K562 (cell line): Measurements from ENCODE around the gene CTTNBP2. TPM values are rescaled to one million over a fixed set of nuclear protein-coding genes. Genes with fewer than 3 reads are reported as not detected.

Source experiments
- ATAC-seq: fragments of 200-7000 bp; cut with Tn5 transposase; 3 replicates; pipeline ENCODE4 v1.9.1; 2020; ENCODE audit warnings: moderate library complexity
- BruUV-seq: library from RNA; stranded (reverse); fragments of 400-500 nt; replicated peaks from 2 replicates; lab custom pipeline; 2021; lab: Mats Ljungman, UMichigan
- CTCF ChIA-PET: fragments of 300-600 bp; formaldehyde crosslinking; extraction: SDS; loops from one replicate; lab custom pipeline; 2021; ENCODE audit warnings: low intra/inter-chr PET ratio; lab: Yijun Ruan, JAX
- POLR2A ChIA-PET: fragments of 300-600, 350-650 bp; sonication (Branson Sonifier 250); formaldehyde crosslinking; extraction: SDS; loops from one replicate; lab custom pipeline; 2021; ENCODE audit warnings: antibody characterized with exemption, inconsistent platforms; lab: Yijun Ruan, JAX
- DNase-seq, 4 experiments: peaks; one replicate each; pipeline versions ENCODE4 v3.0.0 to v3.0.0-alpha.2; 2011 to 2018; ENCODE audit warnings: low spot score in 3 of 4, mixed read lengths in 3 of 4; ENCODE audit errors: extremely low read depth in 1 of 4
- FAIRE-seq: peaks from 2 replicates; lab custom pipeline; 2011; peaks lifted over from hg19 to GRCh38; lab: Jason Lieb, UNC
- H2AFZ ChIP-seq: 2 replicates; pipeline ENCODE4 v1.6.0; 2011; ENCODE audit warnings: low read depth, low read length, control low read depth, inconsistent platforms
- H3K27ac ChIP-seq: fragments of 200-600 bp; 3 replicates; pipeline ENCODE4 v1.8.0; 2011; ENCODE audit warnings: low read depth, mild to moderate bottlenecking, control low read depth, inconsistent platforms, low read length, moderate library complexity, mixed read lengths; ENCODE audit errors: extremely low read depth
- H3K27me3 ChIP-seq, 2 experiments: fragments of 300-600 bp in 1 of 2; 2 replicates in 1 of 2; 3 replicates in 1 of 2; pipeline versions ENCODE4 v1.6.0 to v1.8.0; 2011; ENCODE audit warnings: inconsistent platforms in 2 of 2, low read length in 2 of 2, mild to moderate bottlenecking in 1 of 2, mixed read lengths in 1 of 2, moderate library complexity in 1 of 2; ENCODE audit not compliant: control insufficient read depth in 2 of 2, insufficient read depth in 2 of 2
- H3K36me3 ChIP-seq: fragments of 300-600 bp; 3 replicates; pipeline ENCODE4 v1.8.0; 2011; ENCODE audit warnings: mild to moderate bottlenecking, low read length, inconsistent platforms; ENCODE audit not compliant: control insufficient read depth, insufficient read depth
- H3K4me1 ChIP-seq, 2 experiments: fragments of 200-600 bp in 1 of 2; replicated peaks in 1 of 2; 2 replicates in 1 of 2; 3 replicates in 1 of 2; pipeline versions ENCODE4 v1.5.1 to v1.8.0; 2011; ENCODE audit warnings: inconsistent platforms in 2 of 2, low read length in 2 of 2, mild to moderate bottlenecking in 1 of 2, mixed read lengths in 1 of 2, moderate library complexity in 1 of 2; ENCODE audit not compliant: control insufficient read depth in 2 of 2, insufficient read depth in 2 of 2
- H3K4me2 ChIP-seq: 2 replicates; pipeline ENCODE4 v1.6.1; 2011; ENCODE audit warnings: low read length, control low read depth, inconsistent platforms, mixed read lengths; ENCODE audit not compliant: insufficient read depth
- H3K4me3 ChIP-seq: fragments of 200-600 bp; sonication (generic), shearing (Covaris generic); 2 replicates; pipeline ENCODE4 v1.5.1; 2016; ENCODE audit warnings: control low read depth, inconsistent platforms
- H3K79me2 ChIP-seq: fragments of 200-600 bp; 3 replicates; pipeline ENCODE4 v1.8.0; 2011; ENCODE audit warnings: low read length, inconsistent platforms; ENCODE audit not compliant: control insufficient read depth, insufficient read depth
- H3K9ac ChIP-seq, 2 experiments: 2 replicates each; pipeline versions ENCODE4 v1.6.0 to v1.6.1; 2011; ENCODE audit warnings: low read depth in 2 of 2, low read length in 2 of 2, control low read depth in 1 of 2, inconsistent platforms in 1 of 2, mild to moderate bottlenecking in 1 of 2, mixed read lengths in 1 of 2; ENCODE audit not compliant: insufficient read depth in 1 of 2
- H3K9me1 ChIP-seq: one replicate; pipeline ENCODE4 v1.6.0; 2011; ENCODE audit warnings: inconsistent platforms, mild to moderate bottlenecking, low read length, moderate library complexity; ENCODE audit not compliant: control insufficient read depth, insufficient read depth
- H3K9me3 ChIP-seq: replicated peaks from 2 replicates; pipeline ENCODE4 v1.5.1; 2011; ENCODE audit warnings: low read depth, low read length, inconsistent platforms; ENCODE audit not compliant: control insufficient read depth, insufficient read depth
- H4K20me1 ChIP-seq: replicated peaks from 2 replicates; pipeline ENCODE4 v1.6.1; 2011; ENCODE audit warnings: low read length, inconsistent platforms, mixed read lengths; ENCODE audit not compliant: control insufficient read depth, insufficient read depth
- PATZ1 ChIP-seq: fragments of 250-450 bp; sonication (Bioruptor Pico); IDR thresholded peaks from 2 replicates; pipeline ENCODE4 v1.5.0; 2020; ENCODE audit warnings: mild to moderate bottlenecking, borderline replicate concordance
- PCBP1 ChIP-seq: fragments of 200-400 bp; formaldehyde crosslinking; IDR thresholded peaks from 2 replicates; pipeline ENCODE4 v1.6.1; 2018; ENCODE audit warnings: mild to moderate bottlenecking, low read depth, low read length; ENCODE audit not compliant: poor library complexity, severe bottlenecking
- ZBTB33 ChIP-seq: sonication (generic); formaldehyde crosslinking; IDR thresholded peaks from 2 replicates; pipeline ENCODE4 v1.8.1; 2023; ENCODE audit warnings: mild to moderate bottlenecking, missing genetic modification reagents
- WGBS: fragments of 100-300 bp; shearing (Covaris generic); methylation state at CpG from one replicate; pipeline ENCODE4 v1.1.6; 2016; ENCODE audit warnings: low coverage, mixed read lengths; ENCODE audit not compliant: insufficient coverage; ENCODE audit errors: missing lambda C conversion rate; 5-methylcytosine and 5-hydroxymethylcytosine counted together
- in situ Hi-C: fragments of 300-500 bp; cut with MboI; formaldehyde crosslinking; loops from 4 replicates; pipeline ENCODE4 v1.15.0; 2018; ENCODE audit warnings: inconsistent platforms, mixed read lengths
- intact Hi-C: fragments of 100-400 bp; cut with micrococcal nuclease; formaldehyde crosslinking; loops from 2 replicates; pipeline ENCODE4 v1.14.2; 2022
- polyA plus RNA-seq, 8 experiments: library from polyadenylated mRNA; depleted of rRNA in 4 of 8; stranded (reverse) in 5 of 8; unstranded in 3 of 8; fragments of >200 nt; fragmentation: Nextera tagmentation in 2 of 8; fragmentation: Illumina TruSeq in 1 of 8; extraction: Ambion mirVana in 2 of 8; extraction: Trizol in 1 of 8; gene quantifications; 2 replicates each; pipeline versions ENCODE4 v1.2.1 to v1.2.3, GENCODE V29; 2011 to 2014; ENCODE audit warnings: inconsistent platforms in 1 of 8, missing spikeins in 1 of 8
- total RNA-seq, 7 experiments: library from RNA; depleted of rRNA in 6 of 7; stranded (reverse); fragments of >200 nt in 6 of 7; fragmentation: Illumina TruSeq in 2 of 7; extraction: Trizol in 2 of 7; gene quantifications; 2 replicates each; pipeline versions ENCODE4 v1.2.1 to v1.2.3, GENCODE V29; 2011 to 2021; ENCODE audit warnings: low replicate concordance in 1 of 7

CTTNBP2 gene
- total and polyA plus RNA-seq, 9 of the 15 experiments (the other 6 are each of a cell fraction or from before 2014, with no cell fraction given) = 0.05 TPM; not detected in 8

DNA sequence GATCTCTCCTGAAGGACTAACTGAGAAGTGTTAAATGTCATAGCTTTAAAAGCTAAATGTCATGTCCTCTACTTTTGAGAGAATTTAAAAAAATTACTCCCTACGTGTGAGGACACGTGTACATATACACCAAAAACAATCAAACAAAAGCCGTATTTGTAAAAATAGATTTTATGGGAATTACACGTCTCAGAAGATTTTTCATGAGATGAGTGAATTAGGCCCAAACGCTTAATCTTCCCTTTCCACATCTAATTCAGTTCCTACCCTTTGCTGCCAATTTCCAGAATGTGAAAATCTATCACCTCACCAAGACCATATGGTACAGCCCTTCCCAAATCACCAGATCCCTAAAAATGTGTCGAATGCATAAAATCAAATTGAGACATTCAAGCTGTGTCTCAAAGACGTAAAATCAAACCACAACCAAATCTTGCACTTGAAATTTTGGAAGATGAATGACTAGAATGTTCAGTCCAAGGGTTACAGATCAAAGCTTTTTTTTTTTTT lies 1.0 kb upstream of the CTTNBP2 start (continued):
- 0 out of 2 replicates have a peak, but pooled peaks have one; percentile 1 for TF ChIP-seq PATZ1 (CRISPR knock-in tag)

DNA sequence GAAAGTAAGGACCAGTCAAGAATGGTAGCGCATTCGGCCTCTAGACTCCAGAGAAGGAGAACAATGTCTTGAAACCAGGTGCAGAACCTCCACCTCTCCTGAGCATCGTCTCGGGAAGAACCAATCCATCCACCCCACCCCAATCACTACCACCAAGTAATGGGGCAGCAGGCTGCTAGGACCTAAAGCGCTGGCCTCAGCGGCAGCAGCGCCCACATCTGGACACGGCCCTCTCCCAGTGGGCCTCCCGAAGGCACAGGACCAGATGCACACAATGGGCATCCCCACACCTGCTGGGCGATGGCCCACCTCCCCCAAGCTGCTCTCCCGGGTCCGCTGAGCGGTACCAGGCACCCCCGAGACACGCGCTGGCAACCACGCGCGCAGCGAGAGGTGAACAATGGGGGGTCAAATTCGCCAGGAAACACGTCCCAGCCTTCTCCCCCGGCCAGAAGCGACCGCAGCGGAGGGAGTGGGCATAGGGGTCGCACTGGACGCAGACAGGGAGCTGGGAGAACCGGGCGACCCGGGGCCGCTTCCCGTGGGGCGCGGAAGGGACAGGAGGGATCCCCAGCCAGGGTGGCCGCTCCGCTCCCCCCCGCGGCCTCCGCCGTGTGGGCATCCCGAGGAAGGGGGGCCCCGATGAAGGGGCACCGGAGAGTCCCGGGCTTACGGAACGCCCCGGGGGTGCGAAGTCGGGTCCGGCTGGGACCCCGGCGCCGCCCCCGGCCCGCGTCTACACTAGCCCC lies 506 bp downstream of the CTTNBP2 start:
- H3K27ac ChIP-seq = no peak overlapping the region
- peaks cover 0 to 12% of the 10 kb centered on the region in 2 experiments; a peak in 2 of 5 replicates for H3K4me1 ChIP-seq
- no peaks in the 10 kb centered on the region for H4K20me1 ChIP-seq
- no peak overlapping the region for H3K9ac ChIP-seq
- ATAC-seq (no peak; the same call in 2 of the 3 replicates), DNase-seq (no peak), FAIRE-seq (no peak)
- 0 out of 2 replicates have a peak, but pooled peaks have one; percentile 22 for TF ChIP-seq ZBTB33 (CRISPR knock-in tag)
- no peak for TF ChIP-seq PCBP1
- WGBS = 41% methylated on average over 42 of the region's 57 CpGs
- CTCF ChIA-PET = no interaction called here
- in situ Hi-C loops = no loop called here
- H3K27me3 ChIP-seq = peaks cover 16 to 26% of the 10 kb centered on the region in 2 experiments; a peak in 4 of 5 replicates
- H3K36me3 ChIP-seq = no peaks in the 10 kb centered on the region
- POLR2A ChIA-PET = interaction anchor here (1.0 kb wide), 1 partner anchor 21 kb away, joined by 3 read pairs; no protein-coding TSS in a partner anchor
- no peak overlapping the region for H2AFZ ChIP-seq
- no peaks in the 10 kb centered on the region for H3K79me2 ChIP-seq
- no peaks in the 10 kb centered on the region for H3K9me1 ChIP-seq
- no peak overlapping the region for H3K4me2 ChIP-seq
- intact Hi-C loops = no loop called here
- H3K9me3 ChIP-seq = no peaks in the 10 kb centered on the region
- peak overlapping the region; percentile 9; the same call in 1 of the 2 replicates for H3K4me3 ChIP-seq
- BruUV-seq = no TSS peak
